Thyroid gland (tissue), 4 donors: ENCODE results near the gene CIZ1. TPM values are rescaled to one million over a fixed set of nuclear protein-coding genes. Genes with fewer than 3 reads are reported as not detected.

Experiments used
- DNase-seq, 2 donors: peaks; one replicate each; pipeline ENCODE4 v3.0.0-alpha.2; 2019
- H3K27ac ChIP-seq, 3 donors: fragments of 200-600 bp; sonication (generic); 1 replicate in 2 of 3; 2 replicates in 1 of 3; pipeline ENCODE4 v1.5.1; 2016 to 2019; ENCODE audit warnings: mild to moderate bottlenecking in 1 of 3, moderate library complexity in 1 of 3
- H3K27me3 ChIP-seq: fragments of 200-600 bp; sonication (generic); one replicate; pipeline ENCODE4 v1.5.1; 2019
- H3K36me3 ChIP-seq, 2 donors: fragments of 200-600 bp; sonication (generic); one replicate each; pipeline ENCODE4 v1.5.1; 2016 to 2019
- H3K4me1 ChIP-seq, 2 donors: fragments of 200-600 bp; sonication (generic); one replicate each; pipeline ENCODE4 v1.5.1; 2017 to 2019
- H3K4me3 ChIP-seq, 3 donors: fragments of 200-600 bp; sonication (generic); replicated peaks in 1 of 3; 1 replicate in 2 of 3; 2 replicates in 1 of 3; pipeline ENCODE4 v1.5.1; 2016; ENCODE audit warnings: mild to moderate bottlenecking in 1 of 3
- H3K9me3 ChIP-seq: fragments of 200-600 bp; sonication (generic); one replicate; pipeline ENCODE4 v1.5.1; 2017
- POLR2A ChIP-seq, 2 donors: fragments of 450-650 bp; IDR thresholded peaks; one replicate each; pipeline ENCODE4 v1.6.1; 2017; ENCODE audit warnings: antibody characterized with exemption in 2 of 2, mild to moderate bottlenecking in 2 of 2, moderate library complexity in 1 of 2
- WGBS, 2 donors: methylation state at CpG; one replicate each; pipeline ENCODE4 v1.1.5; 2017; 5-methylcytosine and 5-hydroxymethylcytosine counted together
- intact Hi-C: fragments of 100-400 bp; cut with DNase I; formaldehyde crosslinking; loops from one replicate; pipeline ENCODE4 v1.15.1; 2023
- total RNA-seq, 4 donors: library from RNA; depleted of rRNA; stranded (reverse); fragments of >200 nt; gene quantifications; one replicate each; pipeline ENCODE4 v1.2.3, GENCODE V29; 2016
- TF ChIP-seq, protein P1 (sequence below), 6 experiments: fragments of 200-600 bp in 3 of 6; fragments of 450-650 bp in 3 of 6; sonication (generic) in 3 of 6; IDR thresholded peaks; one replicate each; pipeline ENCODE4 v1.5.1; 2016 to 2019; ENCODE audit warnings: antibody characterized with exemption in 6 of 6, mild to moderate bottlenecking in 2 of 6, inconsistent platforms in 1 of 6, moderate library complexity in 1 of 6

Gene CIZ1
- total RNA-seq, 4 donors from 2014 or later: 47.8 to 58.5 (median 52.7) TPM

DNA sequence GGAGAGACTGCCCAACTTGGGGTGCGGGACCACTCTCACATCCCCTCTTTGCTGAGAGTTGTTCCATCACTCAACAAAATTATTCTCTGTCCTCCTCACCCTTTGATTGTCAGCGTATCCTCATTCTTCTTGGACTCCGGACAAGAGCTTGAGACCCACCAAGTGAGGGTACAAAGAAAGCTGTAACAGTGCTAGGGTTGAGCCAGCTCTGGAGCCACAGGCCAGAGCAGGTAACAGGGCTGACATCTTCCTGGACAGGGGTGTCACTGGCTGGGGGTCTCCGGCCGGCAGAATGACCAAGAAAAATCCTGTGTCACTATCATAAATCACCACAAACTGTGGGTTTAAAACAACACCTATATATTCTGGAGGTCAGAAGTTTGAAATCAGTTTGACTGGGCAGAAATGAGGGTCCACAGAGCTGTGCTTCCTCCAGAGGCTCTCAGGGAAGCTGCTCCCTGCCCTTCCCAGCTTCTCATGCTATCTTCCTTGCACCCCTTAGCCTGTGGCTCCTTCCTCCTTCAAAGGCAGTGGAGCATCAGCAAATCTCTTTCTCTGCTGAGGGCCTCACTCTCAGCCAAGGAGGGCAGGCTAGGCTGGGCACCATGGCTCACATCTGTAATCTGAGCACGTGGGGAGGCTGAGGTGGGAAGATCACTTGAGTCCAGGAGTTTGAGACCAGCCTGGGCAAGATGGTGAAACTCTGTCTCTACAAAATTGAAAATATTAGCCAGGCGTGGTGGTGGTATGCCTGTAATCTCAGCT, 35.5 kb downstream of the CIZ1 start:
- WGBS, 2 donors: 84 to 89% methylated on average over 7 of the region's 7 CpGs
- Histone ChIP-seq H3K27ac (no peak overlapping the region), H3K4me1 (peaks cover 5 to 7% of the 10 kb centered on the region in 2 donors), H3K4me3 (no peak overlapping the region), H3K27me3 (no peaks in the 10 kb centered on the region), H3K9me3 (no peaks in the 10 kb centered on the region), H3K36me3 (no peaks in the 10 kb centered on the region)
- intact Hi-C loops: no loop called here
- no peak for DNase-seq
- TF ChIP-seq POLR2A (IDR thresholded peaks at IDR 0.05): no peak
- TF ChIP-seq, protein P1, sequence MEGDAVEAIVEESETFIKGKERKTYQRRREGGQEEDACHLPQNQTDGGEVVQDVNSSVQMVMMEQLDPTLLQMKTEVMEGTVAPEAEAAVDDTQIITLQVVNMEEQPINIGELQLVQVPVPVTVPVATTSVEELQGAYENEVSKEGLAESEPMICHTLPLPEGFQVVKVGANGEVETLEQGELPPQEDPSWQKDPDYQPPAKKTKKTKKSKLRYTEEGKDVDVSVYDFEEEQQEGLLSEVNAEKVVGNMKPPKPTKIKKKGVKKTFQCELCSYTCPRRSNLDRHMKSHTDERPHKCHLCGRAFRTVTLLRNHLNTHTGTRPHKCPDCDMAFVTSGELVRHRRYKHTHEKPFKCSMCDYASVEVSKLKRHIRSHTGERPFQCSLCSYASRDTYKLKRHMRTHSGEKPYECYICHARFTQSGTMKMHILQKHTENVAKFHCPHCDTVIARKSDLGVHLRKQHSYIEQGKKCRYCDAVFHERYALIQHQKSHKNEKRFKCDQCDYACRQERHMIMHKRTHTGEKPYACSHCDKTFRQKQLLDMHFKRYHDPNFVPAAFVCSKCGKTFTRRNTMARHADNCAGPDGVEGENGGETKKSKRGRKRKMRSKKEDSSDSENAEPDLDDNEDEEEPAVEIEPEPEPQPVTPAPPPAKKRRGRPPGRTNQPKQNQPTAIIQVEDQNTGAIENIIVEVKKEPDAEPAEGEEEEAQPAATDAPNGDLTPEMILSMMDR (IDR thresholded peaks at IDR 0.05): no peak

DNA sequence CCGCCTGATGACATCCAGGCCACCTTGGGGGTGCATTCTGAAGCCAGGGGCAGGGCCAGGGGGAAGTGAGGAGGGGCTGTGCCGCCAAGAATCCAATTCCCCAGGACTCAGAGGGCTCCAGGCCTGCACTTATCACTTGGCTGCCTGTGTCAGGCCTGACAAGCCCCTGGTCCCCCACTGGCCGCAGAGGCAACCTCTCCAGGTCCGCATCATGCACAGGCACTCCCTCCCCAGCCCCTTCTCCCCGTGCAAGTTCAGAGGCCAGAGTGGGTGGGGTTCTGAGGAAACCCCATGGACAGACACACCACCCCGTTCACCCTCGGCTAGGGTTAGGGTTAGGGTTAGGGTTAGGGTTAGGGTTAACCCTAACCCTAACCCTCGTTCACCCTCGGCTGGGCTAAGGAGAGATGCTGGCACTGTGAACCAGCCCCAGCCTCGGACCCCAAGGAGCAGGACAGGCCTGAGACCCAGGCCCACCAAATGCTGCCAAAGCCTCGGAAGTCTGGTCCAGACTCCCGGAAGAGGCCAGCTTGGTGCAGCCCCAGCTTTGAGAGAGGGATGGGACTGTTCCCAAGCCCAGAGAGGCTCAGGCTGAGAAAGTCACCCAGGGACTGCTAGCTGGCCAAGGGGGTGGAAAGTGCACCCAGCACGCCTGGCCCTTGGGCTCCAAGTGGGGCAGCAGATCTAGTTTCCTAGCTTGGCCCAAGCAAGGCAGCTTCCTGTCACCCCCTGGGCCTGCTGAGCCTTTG, 37.3 kb downstream of the CIZ1 start:
- WGBS, 2 donors: 89% methylated on average over 5 to 10 of the region's 13 CpGs
- H3K27ac ChIP-seq: no peak overlapping the region
- H3K9me3 ChIP-seq: no peaks in the 10 kb centered on the region
- DNase-seq: no peak
- no peaks in the 10 kb centered on the region for H3K27me3 ChIP-seq
- H3K4me1 ChIP-seq: peaks cover 4 to 9% of the 10 kb centered on the region in 2 donors
- no peak overlapping the region for H3K4me3 ChIP-seq
- H3K36me3 ChIP-seq: no peaks in the 10 kb centered on the region
- TF ChIP-seq POLR2A (IDR thresholded peaks at IDR 0.05): no peak
- TF ChIP-seq, protein P1 (IDR thresholded peaks at IDR 0.05): no peak
- intact Hi-C loops: no loop called here

GRCh38 chr9:128153060-128153946, 38.1 kb downstream of the CIZ1 start:
- TF ChIP-seq, protein P1 (IDR thresholded peaks at IDR 0.05): no peak
- no peak for TF ChIP-seq POLR2A (IDR thresholded peaks at IDR 0.05)
- intact Hi-C loops: no loop called here
- no peak overlapping the region for H3K27ac ChIP-seq
- H3K36me3 ChIP-seq: no peaks in the 10 kb centered on the region
- no peaks in the 10 kb centered on the region for H3K9me3 ChIP-seq
- H3K4me1 ChIP-seq: peaks cover 9 to 18% of the 10 kb centered on the region in 2 donors
- no peak for DNase-seq
- H3K27me3 ChIP-seq: no peaks in the 10 kb centered on the region
- 88 to 89% methylated on average over 10 to 11 of the region's 26 CpGs for WGBS, 2 donors
- no peak overlapping the region for H3K4me3 ChIP-seq

DNA sequence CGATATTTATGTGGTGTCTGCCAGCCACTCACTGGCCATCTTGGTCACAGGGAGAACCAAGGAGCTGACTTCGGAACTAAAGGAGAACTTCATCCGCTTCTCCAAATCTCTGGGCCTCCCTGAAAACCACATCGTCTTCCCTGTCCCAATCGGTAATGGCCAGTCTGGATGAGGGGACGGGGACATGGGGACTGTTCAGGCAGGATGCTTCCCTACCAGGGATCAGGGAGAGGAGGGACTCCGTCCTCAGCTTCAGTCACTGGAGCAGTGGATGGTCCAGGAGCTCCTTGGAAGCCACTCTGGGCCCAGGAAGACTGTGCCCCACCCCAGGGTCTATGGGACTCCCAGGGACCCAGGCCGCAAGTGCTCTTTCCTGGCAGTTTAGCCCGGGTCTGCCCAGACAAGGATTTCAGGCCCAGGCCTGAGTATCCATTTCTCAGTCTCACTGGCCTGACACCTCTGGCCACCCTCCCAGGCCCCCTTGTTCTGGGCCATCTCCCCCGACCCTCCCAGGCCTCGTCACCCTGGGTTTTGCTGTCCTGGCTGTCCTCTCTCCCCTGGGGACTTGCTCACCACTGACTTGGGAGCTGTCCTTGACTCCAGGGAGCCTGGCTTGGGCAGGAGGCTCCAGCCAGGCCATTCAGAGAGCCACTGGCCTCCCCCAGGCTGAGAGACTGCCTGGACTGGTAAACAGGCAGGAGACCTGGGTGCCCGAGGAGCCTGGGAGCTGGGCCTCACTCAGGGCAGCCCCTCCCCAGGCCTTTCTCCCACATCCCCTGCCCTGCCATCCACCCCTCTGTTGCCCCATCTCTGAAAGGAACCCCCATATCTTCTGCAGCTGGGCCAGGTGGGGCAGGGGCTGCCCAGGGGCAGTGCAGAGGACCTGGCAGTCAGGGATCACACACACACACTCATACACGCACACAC, 39.0 kb downstream of the CIZ1 start:
- Histone ChIP-seq H3K9me3 (no peaks in the 10 kb centered on the region), H3K4me3 (no peak overlapping the region), H3K27me3 (no peaks in the 10 kb centered on the region), H3K4me1 (peaks cover 9 to 19% of the 10 kb centered on the region in 2 donors), H3K27ac (no peak overlapping the region), H3K36me3 (no peaks in the 10 kb centered on the region)
- WGBS, 2 donors: 92 to 93% methylated on average over 11 of the region's 13 CpGs
- TF ChIP-seq, protein P1 (IDR thresholded peaks at IDR 0.05): no peak
- TF ChIP-seq POLR2A (IDR thresholded peaks at IDR 0.05): no peak
- intact Hi-C loops: no loop called here
- DNase-seq: no peak
